CD4-positive, alpha-beta T cell treated with Interleukin-17A for 4 hours (primary cell): Measurements from ENCODE around the gene COL1A2.

Experiments
- DNase-seq: peaks from one replicate; pipeline ENCODE4 v3.0.0-alpha.2; 2020; ENCODE audit warnings: mixed read lengths

Gene COL1A2

DNA sequence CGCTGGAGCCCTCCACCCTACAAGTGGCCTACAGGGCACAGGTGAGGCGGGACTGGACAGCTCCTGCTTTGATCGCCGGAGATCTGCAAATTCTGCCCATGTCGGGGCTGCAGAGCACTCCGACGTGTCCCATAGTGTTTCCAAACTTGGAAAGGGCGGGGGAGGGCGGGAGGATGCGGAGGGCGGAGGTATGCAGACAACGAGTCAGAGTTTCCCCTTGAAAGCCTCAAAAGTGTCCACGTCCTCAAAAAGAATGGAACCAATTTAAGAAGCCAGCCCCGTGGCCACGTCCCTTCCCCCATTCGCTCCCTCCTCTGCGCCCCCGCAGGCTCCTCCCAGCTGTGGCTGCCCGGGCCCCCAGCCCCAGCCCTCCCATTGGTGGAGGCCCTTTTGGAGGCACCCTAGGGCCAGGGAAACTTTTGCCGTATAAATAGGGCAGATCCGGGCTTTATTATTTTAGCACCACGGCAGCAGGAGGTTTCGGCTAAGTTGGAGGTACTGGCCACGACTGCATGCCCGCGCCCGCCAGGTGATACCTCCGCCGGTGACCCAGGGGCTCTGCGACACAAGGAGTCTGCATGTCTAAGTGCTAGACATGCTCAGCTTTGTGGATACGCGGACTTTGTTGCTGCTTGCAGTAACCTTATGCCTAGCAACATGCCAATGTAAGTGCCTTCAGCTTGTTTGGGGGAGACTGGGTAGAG, at the start of gene COL1A2:
Gene COL1A2, plus strand, starts transcription at position 459 of the 704 bp plus-strand sequence. Its CDS starts 137 bp downstream, at position 596.
- DNase-seq = no peak

DNA sequence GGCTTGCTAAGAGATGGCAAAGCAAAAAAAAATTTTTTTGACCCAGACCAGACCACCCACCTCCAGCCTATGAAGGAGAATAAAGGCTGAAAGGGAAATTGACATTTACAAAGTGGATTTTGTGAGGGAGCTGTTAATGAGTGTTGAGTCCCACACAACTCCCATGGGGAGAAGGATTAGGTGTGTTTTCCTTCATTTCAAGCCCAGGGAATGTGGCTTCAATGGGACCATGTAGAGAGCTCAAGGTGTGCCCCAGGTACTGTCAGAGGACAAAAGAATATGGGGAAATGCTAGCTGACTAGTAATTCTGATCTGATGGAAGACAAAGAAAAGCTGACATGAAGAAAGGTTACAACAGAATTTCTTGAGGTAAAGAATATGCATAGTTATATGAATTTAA, 48.8 kb upstream of the COL1A2 start:
- no peak for DNase-seq

DNA sequence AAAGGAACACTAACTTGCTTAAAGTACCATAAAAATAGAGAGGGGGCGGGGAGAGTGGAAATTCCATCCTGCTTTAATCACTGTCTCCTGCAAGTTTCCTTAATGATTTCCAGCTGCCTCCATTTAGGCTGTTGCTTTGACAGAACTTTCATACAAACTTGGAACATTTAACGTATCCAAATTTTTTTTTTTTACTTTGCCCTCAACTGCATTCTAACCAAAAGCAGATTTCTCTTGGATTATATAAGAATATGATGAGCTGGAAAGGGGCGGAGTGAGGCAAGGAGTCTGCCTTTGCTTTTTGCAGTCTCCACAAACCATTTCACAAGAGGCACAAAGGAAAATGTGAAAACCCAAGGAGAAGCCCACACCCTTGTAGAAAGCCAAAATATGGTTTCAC, 46.6 kb upstream of the COL1A2 start:
- DNase-seq = no peak

DNA sequence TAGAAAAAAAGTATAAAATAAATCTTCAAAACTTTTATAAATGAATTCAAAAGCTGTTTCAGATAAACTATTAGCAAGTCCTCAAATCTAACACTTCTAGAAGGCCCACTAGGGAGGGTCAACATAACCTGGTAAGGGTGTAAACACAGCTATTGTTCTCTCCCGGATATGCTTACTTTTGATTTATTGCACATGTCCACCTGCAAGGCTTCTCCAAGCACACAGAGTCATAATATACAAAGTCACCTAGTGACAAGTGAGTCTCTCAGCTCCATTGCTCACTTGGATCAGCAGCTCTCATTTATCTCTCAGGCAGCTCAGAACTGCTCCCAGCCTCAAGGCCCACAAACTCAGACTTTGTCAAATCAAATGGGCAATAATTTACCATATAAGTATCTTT, 44.0 kb upstream of the COL1A2 start:
- no peak for DNase-seq

DNA sequence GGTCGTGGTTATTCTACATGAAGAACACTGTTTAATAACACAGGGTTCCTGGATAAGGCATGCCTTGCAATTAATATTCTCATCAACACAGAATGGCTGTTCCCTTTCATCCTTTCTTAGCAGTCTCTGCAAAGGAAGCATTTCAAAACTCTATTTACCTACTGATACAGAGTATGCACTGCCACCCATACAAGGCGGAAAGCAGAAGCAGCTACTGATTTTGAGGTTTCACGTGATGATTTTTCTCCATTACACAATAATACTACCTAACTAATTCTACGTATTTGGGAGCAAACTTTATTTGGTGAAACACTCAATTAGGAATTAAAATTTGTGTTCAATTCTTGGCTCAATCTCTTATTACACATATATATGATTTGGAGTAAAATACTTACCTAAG, 43.0 kb upstream of the COL1A2 start:
- DNase-seq = no peak

DNA sequence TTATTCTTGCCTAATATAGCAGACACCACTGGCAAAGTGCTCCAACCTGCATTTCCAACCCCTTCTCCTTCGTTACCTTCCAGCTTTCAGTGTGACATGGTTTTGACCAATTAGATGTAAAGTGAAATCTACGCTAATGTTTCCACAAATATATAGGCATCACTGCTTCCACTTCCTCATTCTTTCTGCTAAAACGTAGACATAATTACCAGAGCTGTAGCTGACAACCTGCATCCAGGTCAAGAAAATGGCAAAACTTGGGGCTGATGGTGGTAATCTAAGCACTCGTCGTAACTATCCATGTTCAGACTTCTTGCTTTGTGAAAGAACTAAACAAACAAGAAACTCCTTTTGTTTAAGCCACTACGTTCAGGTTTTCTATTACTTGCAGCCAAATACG, 41.8 kb upstream of the COL1A2 start:
- DNase-seq = no peak

DNA sequence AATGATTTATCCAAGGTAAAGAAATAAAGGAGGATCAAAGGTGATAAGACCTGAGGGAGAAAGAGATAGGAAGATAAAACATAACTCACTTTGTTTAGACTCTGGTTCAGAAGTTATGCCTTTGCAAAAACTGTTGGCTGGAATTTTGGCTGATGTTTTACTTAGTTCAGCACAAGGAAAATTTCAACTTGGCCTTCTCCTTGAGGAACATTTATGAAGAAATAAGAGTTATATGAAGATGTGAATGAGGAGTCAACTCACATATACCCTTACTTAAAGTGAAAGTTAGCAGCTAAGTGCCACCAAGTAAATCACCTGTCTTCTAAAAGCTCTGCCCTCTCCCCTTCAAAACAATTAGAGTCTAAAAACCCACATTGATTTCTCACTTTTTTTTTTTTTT, 39.7 kb upstream of the COL1A2 start:
- DNase-seq = no peak

DNA sequence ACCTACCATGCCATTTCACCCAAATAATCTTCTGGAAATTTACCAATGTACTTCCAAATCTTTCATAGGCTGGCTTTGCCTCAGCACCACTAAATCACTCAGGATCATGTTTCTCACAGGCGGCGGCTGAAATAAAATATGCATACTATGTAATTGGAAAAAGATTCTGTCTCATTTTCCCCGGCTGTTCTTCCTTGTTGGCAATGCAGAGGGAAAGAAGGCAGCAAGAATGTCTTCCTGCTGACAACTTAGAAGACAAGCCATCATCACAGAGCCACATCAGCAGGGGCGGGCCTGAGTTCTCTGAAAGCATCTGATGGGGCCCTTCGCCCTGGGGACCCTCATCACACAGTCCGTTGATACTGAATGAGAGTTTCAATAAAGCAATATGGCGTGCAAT, 39.2 kb upstream of the COL1A2 start:
- no peak for DNase-seq

DNA sequence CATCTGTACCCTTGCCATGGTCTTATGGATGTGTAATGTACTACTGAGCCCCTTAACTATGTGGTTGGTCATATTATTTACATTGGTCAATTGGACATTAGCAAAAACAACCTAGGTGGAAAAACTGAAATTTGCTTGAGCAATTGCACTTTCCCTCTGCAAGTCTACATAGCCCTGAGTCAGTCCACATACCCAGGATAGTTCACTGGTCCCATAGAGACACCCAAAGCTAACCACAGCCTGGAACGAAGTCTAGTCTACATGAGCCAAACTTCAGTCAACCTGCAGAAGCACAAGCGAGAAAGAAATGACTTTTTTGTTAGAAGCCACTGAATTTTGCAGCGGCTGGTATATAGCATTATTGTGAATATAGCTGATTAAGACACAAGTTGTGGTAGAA, 37.6 kb upstream of the COL1A2 start:
- no peak for DNase-seq

DNA sequence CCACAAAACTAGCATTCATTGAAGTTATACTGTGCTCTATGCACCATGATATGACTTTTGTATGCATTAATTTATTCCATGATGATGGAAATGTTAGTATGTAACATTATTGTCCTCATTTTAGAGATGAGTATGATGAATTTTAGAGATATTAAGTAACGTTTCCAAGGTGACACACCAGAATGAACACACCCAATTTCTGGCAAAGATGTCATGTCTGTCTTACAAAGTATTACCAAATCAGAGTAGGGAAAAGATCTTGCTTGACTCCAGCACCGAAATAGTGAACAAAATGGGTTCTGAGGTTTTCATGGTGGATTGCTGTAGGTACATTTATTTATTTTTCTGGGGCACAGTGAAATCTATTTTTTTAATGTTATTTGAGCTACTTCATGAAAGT, 33.8 kb upstream of the COL1A2 start:
- DNase-seq = no peak

DNA sequence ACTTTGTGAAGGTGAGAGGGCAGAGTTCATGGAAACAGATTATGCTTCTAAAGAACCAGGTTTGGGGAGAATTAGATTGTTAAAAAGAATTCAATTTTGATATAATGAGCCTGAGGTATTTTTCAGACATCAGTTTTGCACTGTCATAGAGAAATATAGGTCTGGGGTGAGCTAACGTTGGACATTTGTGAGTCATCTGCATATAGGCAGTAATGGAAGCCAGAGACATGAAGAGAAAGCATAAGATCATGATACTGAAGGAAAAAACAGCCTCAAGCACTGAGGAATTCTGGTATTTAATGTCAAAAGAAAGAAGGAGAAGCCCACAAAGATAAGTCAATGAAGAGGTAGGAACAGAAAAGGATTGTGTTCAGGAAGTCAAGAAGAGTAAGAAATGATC, 32.4 kb upstream of the COL1A2 start:
- DNase-seq = no peak

DNA sequence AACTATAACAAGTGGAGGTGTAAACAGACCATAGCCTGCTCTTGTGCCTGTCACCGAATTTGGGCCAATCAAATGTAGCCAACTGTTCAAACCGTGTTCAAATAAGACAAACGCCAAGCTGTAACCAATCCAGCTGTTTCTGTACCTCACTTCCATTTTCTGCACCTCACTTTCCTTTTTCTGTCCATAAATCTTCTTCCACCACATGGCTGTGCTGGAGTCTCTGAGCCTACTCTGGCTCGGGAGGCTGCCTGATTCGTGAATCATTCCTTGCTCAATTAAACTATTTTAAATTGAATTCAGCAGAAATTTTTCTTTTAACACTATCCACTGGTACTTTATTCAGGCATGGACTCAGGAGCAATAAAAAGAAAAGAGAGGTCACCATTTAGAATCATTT, 29.9 kb upstream of the COL1A2 start:
- no peak for DNase-seq

DNA sequence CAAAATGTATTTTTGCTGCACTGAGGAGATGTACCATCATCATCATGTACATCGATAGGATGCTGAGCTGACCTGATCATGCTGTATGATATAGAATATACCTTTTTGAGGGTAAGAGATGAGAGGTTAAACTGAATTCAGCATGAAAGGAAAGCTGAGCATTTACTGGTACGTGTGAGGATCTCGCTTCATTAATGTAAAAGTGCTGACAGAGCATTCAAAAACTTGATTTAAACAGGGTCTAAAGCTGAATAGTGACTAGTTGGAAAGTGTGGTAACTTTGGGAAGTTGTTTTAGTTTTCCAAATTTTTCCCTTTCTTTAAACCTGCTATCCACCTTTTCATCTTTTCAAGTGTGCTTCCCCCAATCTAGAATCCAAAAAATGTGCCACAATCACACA, 28.5 kb upstream of the COL1A2 start:
- DNase-seq = no peak

DNA sequence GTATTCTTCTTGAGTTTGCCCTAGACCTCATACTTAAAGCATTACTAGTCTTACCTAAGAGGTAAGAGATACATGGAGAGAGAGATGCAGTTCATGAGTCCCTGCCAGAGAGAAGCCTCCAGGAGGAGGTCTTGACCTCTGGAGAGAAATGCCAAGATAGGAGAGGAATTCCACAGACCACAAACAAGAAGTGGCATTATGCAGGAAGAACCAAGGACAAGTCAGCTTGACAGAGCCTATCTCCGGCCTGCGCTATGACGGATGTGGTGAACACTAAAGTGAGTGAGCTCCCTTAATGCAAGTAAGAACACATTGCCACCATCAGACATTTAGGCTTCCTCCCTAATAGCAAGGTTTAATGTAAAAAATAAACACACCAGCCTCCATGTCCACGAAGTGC, 27.9 kb upstream of the COL1A2 start:
- DNase-seq = no peak

DNA sequence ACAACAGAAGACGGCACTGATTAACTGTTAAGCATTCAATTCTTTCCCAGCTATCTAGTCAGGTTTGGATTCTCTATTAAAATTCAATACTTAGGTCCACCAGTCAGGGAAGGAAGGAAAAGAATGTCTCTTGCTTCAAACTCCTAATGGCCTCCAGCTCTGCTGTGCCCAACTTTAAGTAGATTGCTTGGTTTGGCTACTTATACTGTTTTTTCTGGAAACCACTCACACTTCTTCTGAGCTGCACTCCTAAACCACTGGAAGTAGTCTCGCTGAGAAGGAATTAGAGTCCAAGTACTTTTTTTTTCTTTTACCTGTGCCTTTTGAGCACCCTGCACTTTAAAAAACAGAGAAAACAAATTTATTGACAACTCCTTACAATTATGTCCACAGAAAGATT, 26.7 kb upstream of the COL1A2 start:
- no peak for DNase-seq

DNA sequence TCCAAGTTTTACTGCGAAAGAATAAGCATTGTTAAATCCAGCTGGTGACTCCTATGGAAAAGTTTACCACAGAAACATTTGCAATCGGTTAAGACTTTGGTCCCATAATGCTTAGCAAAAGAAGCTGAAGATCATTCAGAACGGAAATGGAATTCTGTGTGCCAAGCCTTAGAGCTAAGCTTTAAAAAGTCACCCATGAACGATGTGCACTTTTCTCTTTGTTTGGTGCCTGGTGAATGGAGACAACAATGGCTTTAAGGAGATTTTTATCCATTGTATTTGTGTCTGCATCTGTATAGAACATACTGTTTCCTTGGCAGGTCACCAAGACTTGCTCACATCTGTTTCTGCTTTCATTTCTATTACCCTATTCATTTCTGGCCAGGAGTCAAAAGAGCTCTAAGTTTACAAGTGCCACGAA, 26.3 kb upstream of the COL1A2 start:
- DNase-seq = no peak

DNA sequence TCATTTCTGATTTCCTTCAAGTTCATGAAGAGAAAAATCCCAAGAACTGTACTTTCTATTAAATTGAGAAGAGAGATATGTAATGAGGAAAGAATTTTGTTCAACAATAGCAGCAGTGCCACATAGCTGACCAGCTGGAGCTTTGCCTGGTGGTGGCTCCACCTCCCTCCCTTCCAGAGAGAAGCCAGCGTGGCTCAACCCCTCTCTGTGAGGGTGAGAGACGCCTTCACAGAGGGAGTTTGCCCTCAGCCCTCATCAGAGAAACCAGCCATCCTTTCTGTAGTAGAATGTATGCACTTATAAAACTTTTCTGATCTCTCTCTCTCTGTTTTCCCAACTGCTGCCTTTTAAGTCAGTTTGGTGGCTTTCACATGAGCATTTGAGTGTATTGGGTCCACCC, 20.5 kb upstream of the COL1A2 start:
- DNase-seq = no peak

DNA sequence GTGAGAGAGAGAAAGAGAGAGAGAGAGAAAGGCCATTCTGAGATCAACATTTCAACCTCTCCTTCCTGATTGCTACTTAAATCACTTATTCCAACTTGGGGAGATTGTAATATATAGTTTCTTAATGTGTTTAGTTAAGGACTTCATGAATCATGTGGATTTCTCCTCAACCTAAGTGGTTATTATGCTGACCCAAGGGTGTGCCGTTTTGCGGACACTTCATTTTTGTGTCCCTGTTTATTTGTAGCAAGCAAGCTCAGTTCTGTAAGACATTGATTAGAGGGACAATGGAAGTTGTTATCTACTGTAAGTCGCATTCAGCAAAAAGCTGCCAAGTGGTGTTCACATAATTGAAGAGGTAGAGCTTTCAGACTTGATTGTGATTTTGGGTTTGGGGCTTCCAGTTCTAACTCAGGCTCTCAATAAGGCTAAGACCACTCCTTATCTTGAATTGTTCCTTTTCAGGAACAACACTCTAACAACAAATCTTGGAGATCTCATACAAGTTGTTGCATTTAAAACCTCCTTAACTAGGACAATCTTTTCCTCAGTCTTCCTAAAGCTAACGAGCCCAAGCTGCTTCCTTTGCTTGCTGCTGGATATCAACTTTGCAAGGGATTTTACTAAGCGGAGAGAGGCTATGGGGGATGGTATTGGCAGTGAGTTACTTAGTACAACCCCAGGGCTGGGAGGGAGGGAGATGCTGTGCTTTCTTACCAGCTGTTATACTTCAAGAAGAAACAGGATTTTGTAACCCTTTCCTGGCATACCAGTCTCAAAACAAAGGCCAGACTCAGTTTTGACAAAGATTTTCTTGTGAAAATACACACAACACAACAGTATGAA, 19.8 kb upstream of the COL1A2 start:
- no peak for DNase-seq

DNA sequence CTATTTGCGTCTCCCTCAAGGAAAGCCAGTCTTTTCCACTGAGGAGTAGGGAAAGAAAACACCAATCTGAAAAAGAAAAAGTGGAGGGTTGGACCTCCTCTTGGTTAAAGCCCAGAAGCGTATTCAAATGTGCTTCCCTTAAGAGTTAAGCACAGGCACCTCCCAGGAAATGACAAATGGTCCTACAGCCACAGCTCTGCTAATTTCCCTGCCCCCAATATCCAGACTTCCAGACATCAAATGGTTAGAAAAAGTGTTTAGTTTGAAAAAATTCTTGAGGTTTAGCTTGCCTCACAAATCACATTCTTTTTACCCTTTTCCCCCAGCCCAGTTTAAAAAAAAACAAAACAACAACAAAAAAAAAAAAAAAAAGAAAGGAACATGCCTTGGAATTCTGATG, 19.0 kb upstream of the COL1A2 start:
- no peak for DNase-seq

DNA sequence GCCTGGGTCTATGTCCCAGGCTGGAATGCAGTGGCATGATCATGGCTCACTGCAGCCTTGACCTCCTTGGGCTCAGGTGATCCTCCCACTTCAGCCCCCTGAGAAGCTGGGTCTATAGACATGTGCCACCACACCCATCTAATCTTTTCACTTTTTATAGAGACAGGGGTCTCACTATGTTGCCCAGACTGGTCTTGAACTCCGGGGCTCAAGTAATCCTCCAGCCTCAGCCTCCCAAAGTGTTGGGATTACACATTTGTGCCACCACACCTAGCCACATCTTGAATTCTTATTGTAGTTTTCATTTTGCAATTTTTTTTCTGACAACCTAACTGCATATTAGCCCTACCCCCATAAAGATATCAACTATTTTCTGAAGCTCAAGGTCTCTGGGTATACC, 18.4 kb upstream of the COL1A2 start:
- DNase-seq = no peak

DNA sequence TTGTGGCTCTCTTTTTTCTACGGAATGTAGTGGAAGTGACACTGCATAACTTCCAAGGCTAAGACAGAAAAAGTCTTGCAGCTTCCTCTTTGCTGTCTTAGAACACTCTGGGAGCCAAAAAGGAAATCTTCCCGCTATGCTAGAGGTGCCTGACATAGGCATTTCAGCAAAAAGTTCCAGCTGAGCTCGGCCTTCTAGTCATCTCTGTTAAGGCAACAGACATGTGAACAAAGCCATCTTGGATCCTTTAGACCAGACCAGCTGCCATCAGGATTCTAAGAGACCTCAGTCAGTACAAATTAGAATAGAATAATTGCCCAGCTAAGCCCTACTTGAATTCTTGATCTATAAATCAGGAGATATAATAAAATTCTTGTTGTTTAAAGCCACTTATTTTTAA, 16.3 kb upstream of the COL1A2 start:
- no peak for DNase-seq

DNA sequence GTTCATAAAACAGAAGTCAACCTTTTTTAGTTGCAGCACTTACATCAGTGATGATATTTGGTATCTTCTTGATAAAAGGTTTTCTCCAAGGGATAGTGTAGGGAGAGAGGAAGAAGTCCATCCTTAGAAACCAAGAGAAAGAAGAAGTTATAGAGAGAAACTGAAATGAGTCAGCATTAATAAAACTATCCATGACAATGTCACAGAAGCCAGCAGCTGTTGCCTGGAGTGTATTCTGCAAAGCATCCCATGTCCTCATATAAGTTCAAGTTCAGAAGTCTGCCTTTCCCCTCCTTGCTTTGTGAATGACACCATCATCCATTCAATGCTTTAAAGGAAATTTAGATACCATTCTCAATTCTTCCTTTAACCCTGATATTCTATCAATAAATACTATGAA, 14.4 kb upstream of the COL1A2 start:
- DNase-seq = no peak

DNA sequence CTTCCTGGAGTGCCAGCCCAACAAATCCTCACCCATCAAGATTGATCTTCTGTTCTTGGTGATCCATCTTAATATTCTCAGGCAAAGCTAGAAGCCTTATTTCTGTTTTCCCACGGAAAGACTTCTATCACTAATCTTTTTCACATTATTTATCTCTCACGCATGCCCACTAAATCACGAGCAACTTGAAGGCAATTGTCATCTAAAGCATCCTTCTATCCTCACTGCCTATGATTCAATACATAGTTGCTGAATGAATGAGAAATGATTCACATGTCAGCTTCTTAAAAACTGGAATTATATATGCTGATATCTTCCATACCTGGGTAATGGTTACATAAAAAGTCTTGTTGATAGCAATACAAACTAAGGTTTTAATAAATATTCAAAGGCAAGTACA, 12.6 kb upstream of the COL1A2 start:
- DNase-seq = no peak

DNA sequence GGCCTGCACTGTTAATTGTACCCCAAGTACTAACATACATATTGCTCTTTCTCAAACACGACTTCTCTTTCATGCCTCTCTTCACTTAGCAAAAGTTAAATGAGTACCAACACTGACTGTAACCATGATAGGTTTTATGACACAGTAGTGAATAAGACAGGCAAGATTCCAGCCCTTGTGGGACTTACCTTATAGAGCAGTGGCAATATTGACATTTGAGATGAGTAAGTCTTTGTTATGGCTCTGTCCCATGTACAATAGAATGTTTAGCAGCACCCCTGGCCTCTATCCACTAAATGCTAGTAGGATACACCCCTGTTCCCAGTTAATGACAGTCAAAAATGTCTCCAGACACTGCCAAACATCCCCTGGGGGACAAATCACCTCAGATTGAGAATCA, 11.9 kb upstream of the COL1A2 start:
- DNase-seq = no peak

DNA sequence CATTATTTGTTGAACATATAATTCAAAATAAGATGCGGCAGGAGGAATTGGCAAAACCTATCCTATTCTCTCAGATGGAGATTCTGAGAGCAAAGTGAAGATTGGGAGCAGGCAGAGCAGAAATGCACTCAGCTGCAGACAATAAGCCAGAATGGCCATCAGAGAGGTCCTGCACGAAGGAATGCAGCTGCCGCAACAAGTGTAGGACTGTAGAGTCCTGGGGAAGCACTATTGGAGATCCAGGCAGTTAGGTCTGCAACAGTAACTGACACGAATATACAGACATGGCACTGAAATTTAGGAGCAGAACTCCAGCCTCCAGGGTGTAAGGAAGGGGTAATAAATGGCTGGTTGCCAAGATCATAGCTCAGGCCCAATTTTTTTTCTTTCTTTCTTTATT, 10.4 kb upstream of the COL1A2 start:
- DNase-seq = no peak
